ENCODE results near the gene RAB5IF. TPM values are rescaled to one million over a fixed set of nuclear protein-coding genes. Genes with fewer than 3 reads are reported as not detected.
"Not testable (repeated sequence)": the region's sequence is repeated elsewhere in the genome, so short reads cannot be mapped to it uniquely, and the experiment has no call there.

The RAB5IF gene, protein sequence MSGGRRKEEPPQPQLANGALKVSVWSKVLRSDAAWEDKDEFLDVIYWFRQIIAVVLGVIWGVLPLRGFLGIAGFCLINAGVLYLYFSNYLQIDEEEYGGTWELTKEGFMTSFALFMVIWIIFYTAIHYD
- 128 and 174 TPM in 2 replicates for total RNA-seq

DNA sequence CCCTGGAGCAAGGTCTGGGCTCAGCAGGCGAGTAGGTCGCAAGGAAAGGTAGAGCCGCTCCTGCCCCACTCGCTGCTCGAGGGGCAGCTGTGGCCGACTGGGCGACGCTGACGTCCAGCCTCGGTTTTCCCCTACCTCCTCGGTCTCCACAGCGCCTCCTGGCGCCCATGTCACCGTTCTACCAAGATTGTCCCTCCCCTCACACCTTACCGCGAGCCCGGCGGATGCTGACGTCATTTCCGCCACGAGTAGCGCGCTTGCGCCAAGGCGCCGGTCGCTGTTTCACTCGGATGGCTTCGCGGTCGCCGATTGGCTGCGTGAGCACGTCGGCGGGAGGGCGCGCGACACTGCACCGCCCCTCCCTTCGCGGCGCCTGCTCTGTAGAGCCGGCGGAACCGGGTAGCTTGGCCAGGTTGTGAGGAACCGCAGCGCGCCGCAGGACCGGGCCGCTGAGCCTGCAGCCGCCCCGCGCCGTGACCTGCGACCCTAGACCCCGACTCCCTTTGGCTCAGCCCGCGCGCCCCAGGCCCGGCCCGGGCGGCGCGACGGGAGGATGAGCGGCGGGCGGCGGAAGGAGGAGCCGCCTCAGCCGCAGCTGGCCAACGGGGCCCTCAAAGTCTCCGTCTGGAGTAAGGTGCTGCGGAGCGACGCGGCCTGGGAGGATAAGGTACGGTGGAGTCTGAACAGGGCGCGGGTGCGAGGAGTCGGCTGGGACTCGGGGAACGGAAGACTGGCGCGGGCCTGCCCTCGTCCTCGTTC, at the start of gene RAB5IF:
RAB5IF (plus strand) TSS at position 381 of the 759 bp plus-strand sequence; CDS start at position 554, 173 bp downstream.
- DNase-seq (ENCODE audit: extremely low read depth, low read depth, low spot score), result peak; percentile 90

GRCh38 chr20:36562724-36563123, 42.9 kb upstream of the RAB5IF start:
- no peak for DNase-seq (ENCODE audit: extremely low read depth, low read depth, low spot score)

DNA sequence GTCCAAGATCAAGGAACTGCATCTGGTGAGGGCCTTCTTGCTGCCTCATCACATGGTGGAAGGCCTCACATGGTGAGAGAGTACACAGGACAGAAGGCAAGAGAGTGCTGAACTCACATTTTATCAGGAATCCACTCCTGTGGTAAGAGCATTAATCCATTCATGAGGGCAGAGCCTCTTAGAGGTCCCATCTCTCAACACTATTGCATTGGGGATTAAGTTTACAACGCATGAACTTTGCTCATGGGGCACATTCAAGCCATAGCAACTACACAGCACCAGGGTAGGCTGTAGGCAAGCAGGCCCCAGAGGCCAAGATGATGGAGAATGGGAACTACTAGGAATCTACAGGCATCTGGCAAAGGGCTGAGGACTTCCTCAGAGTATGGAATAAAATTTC, 42.2 kb upstream of the RAB5IF start:
- DNase-seq (ENCODE audit: extremely low read depth, low read depth, low spot score), result no peak

DNA sequence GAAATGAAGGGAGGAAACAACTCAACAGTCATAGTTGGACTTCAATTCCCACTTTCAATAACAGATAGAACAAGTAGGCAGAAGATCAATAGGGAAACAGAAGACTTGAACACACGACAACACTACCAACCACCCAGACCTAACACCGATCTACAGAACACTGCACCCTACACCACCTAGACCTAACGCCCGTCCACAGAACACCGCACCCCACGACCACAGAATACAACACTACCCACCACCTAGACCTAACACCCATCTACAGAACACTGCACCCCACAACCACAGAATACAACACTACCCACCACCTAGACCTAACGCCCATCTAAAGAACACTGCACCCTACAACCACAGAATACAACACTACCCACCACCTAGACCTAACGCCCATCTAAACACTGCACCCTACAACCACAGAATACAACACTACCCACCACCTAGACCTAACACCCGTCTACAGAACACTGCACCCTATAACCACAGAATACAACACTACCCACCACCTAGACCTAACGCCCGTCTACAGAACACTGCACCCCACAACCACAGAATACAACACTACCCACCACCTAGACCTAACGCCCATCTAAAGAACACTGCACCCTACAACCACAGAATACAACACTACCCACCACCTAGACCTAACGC, 41.4 kb upstream of the RAB5IF start:
- not testable (repeated sequence) for DNase-seq (ENCODE audit: extremely low read depth, low read depth, low spot score)

- not testable (repeated sequence) for DNase-seq (ENCODE audit: extremely low read depth, low read depth, low spot score)
Measured at GRCh38 chr20:36564726-36565121, 40.9 kb upstream of the RAB5IF start.

- DNase-seq (ENCODE audit: extremely low read depth, low read depth, low spot score), result no peak
Measured at GRCh38 chr20:36565520-36565919, 40.1 kb upstream of the RAB5IF start.

- no peak for DNase-seq (ENCODE audit: extremely low read depth, low read depth, low spot score)
Measured at GRCh38 chr20:36569847-36570429, 35.6 kb upstream of the RAB5IF start.

DNA sequence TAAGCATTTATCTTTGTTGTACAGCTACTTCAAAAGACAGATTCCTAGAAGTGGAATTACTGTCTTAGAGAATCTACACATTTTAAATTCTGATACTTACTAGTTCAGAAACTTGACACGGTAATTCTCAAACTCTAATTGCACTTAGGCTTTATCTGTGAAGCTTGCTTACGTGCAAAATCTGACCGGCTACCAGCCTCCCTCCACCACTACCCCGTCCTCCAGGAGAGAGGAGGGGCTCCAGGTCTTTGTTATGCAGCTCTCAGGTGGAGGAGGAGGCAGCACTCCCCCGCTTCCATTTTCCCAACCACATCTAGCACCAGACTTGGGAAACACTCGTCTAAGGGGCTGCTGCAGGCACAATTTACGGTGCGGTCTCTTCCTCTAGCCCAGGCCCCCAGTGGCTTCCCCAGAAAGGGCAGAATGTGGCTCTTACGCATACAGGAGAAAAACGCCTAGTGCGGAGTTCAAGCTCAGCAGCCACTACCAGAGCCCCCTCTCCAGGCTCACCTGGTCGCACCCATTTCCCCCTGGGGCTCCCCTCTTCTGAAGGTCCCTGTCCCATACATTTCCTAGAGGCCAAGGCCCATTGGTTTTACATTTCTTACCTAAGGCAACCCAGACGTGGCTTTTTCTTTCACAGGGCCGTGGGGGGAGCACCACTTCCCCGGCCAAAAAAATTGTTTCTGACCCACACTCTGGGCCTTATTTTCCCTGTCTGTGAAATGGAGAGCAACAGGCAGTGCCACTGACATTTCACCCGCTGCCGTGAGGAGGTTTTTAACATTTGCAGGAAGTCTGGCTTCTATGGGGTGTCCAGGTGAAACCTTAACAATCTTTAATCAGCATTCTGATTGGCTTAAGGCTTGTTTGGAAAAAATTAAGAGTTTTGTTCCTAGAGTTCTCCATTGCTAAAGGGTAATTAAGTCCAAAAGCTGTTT, 33.7 kb upstream of the RAB5IF start:
- DNase-seq (ENCODE audit: extremely low read depth, low read depth, low spot score), result no peak

DNA sequence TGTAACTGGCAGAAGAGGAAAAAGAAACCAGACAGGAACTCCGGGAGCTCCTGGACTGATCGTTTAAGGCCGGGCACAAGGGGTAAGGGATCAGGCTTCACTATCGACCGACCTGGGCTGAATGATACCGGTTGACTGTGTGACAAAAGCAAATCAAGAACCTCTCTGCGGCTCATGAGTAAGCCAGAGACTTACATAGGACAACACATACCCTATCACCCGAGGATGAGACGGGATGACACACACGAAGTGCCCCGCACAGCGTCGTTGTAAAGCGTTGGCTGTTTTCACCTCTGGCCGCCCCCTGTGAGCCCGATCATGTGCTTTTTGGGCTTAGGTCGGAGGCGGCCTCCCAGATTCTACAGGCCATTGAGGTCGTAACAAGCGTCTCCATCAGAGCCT, 32.9 kb upstream of the RAB5IF start:
- no peak for DNase-seq (ENCODE audit: extremely low read depth, low read depth, low spot score)

DNA sequence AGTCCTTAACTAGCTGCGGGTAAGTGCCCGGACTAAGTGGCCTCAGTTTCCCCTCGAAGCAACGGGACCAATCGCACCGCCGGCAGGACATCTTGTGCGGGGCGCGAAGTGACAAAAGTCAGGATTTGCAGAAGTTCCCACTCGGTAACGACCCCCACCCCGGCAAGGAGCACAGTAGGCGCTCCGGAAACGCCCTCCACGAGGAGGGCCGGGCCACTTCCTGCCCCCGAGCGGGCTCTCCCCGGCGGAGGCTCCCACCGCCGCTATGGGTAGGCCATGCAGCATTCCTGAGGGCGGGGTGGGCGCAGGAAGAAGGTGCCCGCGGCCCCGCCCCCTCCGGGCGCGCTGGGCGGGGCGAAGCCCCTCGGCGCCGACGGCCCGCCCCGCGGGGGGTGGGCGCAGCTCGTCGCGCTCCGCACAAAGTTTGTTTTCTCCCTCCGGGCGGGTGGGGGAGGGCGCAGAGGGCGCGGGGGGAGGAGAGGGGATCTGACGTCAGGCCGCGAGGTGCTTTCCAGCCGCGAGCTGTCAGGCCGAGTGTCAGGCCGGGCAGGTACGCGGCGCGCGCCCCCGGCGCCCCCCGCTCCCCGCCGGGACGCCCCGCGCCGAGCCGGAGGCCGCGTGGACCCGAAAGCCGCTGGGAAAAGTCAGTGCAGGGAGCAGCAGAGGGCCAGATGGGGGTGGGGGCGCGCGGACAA, 32.3 kb upstream of the RAB5IF start, which contains the start of gene TGIF2:
TGIF2 (plus strand) TSS at position 495 of the 695 bp plus-strand sequence. CDS start 5,178 bp downstream, outside the sequence.
- DNase-seq (ENCODE audit: extremely low read depth, low read depth, low spot score), result no peak

DNA sequence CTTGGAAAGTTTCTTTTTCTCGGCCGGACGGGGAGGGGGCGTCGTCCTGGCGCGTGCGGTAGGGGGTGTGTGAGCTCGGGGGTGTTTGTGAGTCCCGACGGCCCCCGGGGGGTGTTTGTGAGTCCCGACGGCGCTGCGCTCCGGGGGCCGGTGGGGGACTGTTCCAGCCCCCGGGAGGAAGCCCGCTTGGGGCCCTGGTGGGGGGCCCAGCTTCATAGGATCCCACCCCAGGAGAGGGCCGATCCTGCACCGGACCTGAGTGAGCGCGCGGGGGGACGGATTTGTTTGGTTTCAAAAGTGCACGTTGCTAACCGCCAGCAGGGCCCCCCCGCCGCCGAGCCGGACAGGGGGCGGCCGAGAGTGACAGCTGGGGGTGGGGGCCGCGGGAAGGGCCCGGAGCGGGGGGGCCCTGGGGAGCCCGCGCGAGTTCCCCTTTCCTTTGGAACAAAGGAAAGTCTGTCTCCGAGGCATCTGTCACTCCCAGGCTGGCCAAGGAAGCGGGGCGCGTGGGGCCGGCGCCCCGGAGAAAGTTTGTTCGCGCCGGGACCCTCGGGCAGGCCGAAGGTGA, 31.7 kb upstream of the RAB5IF start:
- DNase-seq (ENCODE audit: extremely low read depth, low read depth, low spot score), result no peak

- DNase-seq (ENCODE audit: extremely low read depth, low read depth, low spot score), result no peak
Measured at GRCh38 chr20:36574366-36575135, 31.0 kb upstream of the RAB5IF start.

GRCh38 chr20:36576081-36576445, 29.5 kb upstream of the RAB5IF start:
- DNase-seq (ENCODE audit: extremely low read depth, low read depth, low spot score), result no peak

DNA sequence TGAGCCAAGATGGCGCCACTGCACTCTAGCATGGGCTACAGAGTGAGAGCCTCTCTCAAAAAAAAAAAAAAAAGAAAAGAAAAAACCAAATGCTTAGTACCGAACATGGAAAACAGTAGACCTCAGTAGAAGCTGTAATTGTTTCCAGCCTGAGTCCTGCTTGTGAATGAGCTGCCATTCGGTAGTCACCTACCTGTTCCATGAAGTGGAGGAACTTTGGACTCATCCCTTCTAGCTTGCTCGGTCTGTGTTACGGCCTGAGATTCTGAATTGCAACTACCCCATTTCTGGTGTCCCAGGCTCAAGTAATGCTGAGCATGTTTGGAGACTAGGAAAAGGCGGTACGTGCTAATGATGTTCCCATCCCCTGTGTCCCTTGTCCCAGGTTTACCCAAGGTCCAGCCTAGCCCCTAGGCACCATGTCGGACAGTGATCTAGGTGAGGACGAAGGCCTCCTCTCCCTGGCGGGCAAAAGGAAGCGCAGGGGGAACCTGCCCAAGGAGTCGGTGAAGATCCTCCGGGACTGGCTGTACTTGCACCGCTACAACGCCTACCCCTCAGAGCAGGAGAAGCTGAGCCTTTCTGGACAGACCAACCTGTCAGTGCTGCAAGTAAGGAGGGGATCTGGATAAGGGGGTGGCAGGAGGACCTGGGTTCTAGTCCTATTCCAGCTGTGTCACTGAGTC, 27.1 kb upstream of the RAB5IF start:
- no peak for DNase-seq (ENCODE audit: extremely low read depth, low read depth, low spot score)

- DNase-seq (ENCODE audit: extremely low read depth, low read depth, low spot score), result no peak
Measured at GRCh38 chr20:36579996-36580545, 25.5 kb upstream of the RAB5IF start.

GRCh38 chr20:36582322-36582721, 23.3 kb upstream of the RAB5IF start:
- no peak for DNase-seq (ENCODE audit: extremely low read depth, low read depth, low spot score)

DNA sequence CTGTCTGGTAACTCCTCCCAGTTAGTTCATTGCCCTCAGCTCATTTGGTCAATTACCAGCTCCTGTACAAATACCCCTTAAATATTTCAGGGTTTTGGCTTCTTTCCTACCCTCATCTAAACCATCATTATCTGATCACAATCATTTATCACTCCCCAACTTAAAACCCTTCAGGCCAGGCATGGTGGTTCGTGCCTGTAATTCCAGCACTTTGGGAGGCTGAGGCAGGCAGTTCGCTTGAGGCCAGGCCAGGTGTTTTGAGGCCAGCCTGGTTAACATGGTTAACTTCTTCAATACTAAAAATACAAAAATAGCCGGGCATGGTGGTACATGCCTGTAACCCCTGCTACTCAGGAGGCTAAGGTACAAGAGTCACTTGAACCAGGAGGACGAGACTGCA, 22.8 kb upstream of the RAB5IF start:
- DNase-seq (ENCODE audit: extremely low read depth, low read depth, low spot score), result no peak

- no peak for DNase-seq (ENCODE audit: extremely low read depth, low read depth, low spot score)
Measured at GRCh38 chr20:36584018-36584481, 21.5 kb upstream of the RAB5IF start.
